ENCODE data around the gene SMARCC1. TPM values are rescaled to one million over a fixed set of nuclear protein-coding genes. Genes with fewer than 3 reads are reported as not detected.

SMARCC1 gene
- total RNA-seq, 1 experiment from 2014 or later = 168 TPM

- no peak overlapping the region for H3K4me3 ChIP-seq (replicated peaks in 1 of 2; ENCODE audit: low read depth in 1 of 2, low read length in 2 of 2)
- intact Hi-C loops (cut with micrococcal nuclease) = no loop called here
- POLR2A ChIA-PET = no interaction called here
- RAD21 ChIA-PET (ENCODE audit: low non-redundant PET in 1 of 2, low total read pairs in 2 of 2, uncharacterized antibody in 2 of 2, unreplicated experiment in 2 of 2) = no interaction called here
- H2AFZ ChIP-seq (ENCODE audit: low read depth, low read length, poor library complexity, severe bottlenecking) = no peak overlapping the region
- peaks cover 22 to 43% of the 10 kb centered on the region in 2 experiments; a peak in 3 of 4 replicates for H3K36me3 ChIP-seq (ENCODE audit: control insufficient read depth in 1 of 2, insufficient read depth in 2 of 2, low read length in 2 of 2)
- no peaks in the 10 kb centered on the region for H3K9me3 ChIP-seq (ENCODE audit: control insufficient read depth in 1 of 2, insufficient read depth in 1 of 2, low read depth in 1 of 2, low read length in 2 of 2)
- DNase-seq (ENCODE audit: low read depth, low spot score) (no peak), ATAC-seq (no peak)
- no peaks in the 10 kb centered on the region for H4K20me1 ChIP-seq (ENCODE audit: insufficient read depth)
- H3K9ac ChIP-seq (ENCODE audit: low read length) = no peak overlapping the region
- no peak overlapping the region for H3K27ac ChIP-seq (ENCODE audit: low read depth, low read length)
- H3K27me3 ChIP-seq (ENCODE audit: insufficient read depth, low read length) = no peaks in the 10 kb centered on the region
- TF ChIP-seq REST (IDR thresholded peaks at IDR 0.05; ENCODE audit: low read depth) (no peak), YY1 (IDR thresholded peaks at IDR 0.05; ENCODE audit: extremely low read depth, insufficient replicate concordance, low read depth, low read length) (no peak), SP1 (IDR thresholded peaks at IDR 0.05; ENCODE audit: low read depth) (no peak), EZH2 (IDR thresholded peaks at IDR 0.05) (no peak), SRF (IDR thresholded peaks at IDR 0.05; ENCODE audit: low read depth) (no peak), JUND (IDR thresholded peaks at IDR 0.05) (no peak), POLR2A (IDR thresholded peaks at IDR 0.05; ENCODE audit: borderline replicate concordance, extremely low read depth, insufficient read depth, insufficient read length) (no peak), MAX (IDR thresholded peaks at IDR 0.05) (no peak), ELF1 (IDR thresholded peaks at IDR 0.05; ENCODE audit: borderline replicate concordance, low read depth) (no peak), SIN3A (IDR thresholded peaks at IDR 0.05; ENCODE audit: low read depth) (no peak)
- H3K79me2 ChIP-seq (ENCODE audit: insufficient read depth, low read length) = peaks cover 41% of the 10 kb centered on the region
- H3K4me2 ChIP-seq (ENCODE audit: low read length) = no peak overlapping the region
- CTCF ChIA-PET = no interaction called here
- no TSS peak for BruUV-seq (replicated peaks)
- H3K4me1 ChIP-seq (ENCODE audit: control insufficient read depth in 1 of 2, insufficient read depth in 2 of 2, low read length in 2 of 2) = peaks cover 15 to 17% of the 10 kb centered on the region in 2 experiments
- H3K9me2 ChIP-seq (ENCODE audit: insufficient read depth) = no peaks in the 10 kb centered on the region
Observed at GRCh38 chr3:47701388-47701787, 80.3 kb downstream of the SMARCC1 start.
